Tibial nerve (tissue), 4 donors: Measurements from ENCODE around the gene DGUOK. TPM values are rescaled to one million over a fixed set of nuclear protein-coding genes. Genes with fewer than 3 reads are reported as not detected.

ENCODE experiments used
- DNase-seq, 2 donors: peaks; one replicate each; pipeline ENCODE4 v3.0.0-alpha.2; 2019; ENCODE audit warnings: low spot score in 2 of 2
- H3K27ac ChIP-seq, 4 donors: fragments of 200-600 bp; sonication (generic) in 3 of 4; one replicate each; pipeline ENCODE4 v1.5.1; 2017 to 2019; ENCODE audit warnings: mild to moderate bottlenecking in 1 of 4
- H3K27me3 ChIP-seq, 2 donors: fragments of 200-600 bp; sonication (generic) in 1 of 2; one replicate each; pipeline versions ENCODE4 v1.5.1 to v1.6.0; 2017 to 2019
- H3K36me3 ChIP-seq, 3 donors: fragments of 200-600 bp; sonication (generic); one replicate each; pipeline ENCODE4 v1.5.1; 2018 to 2019
- H3K4me1 ChIP-seq, 4 donors: fragments of 200-600 bp; sonication (generic) in 3 of 4; one replicate each; pipeline ENCODE4 v1.5.1; 2017 to 2019
- H3K4me3 ChIP-seq, 4 donors: fragments of 200-600 bp; sonication (generic) in 3 of 4; one replicate each; pipeline ENCODE4 v1.5.1; 2017 to 2019; ENCODE audit warnings: mild to moderate bottlenecking in 1 of 4, moderate library complexity in 1 of 4
- H3K9me3 ChIP-seq, 4 donors: fragments of 200-600 bp; sonication (generic) in 3 of 4; one replicate each; pipeline ENCODE4 v1.5.1; 2017 to 2019
- EP300 ChIP-seq, 2 donors: sonication (generic); formaldehyde crosslinking; IDR thresholded peaks; one replicate each; pipeline ENCODE4 v1.6.1; 2017; ENCODE audit warnings: antibody characterized with exemption in 2 of 2, mild to moderate bottlenecking in 1 of 2
- POLR2A ChIP-seq, 2 donors: fragments of 450-650 bp; IDR thresholded peaks; one replicate each; pipeline ENCODE4 v1.6.1; 2017; ENCODE audit warnings: antibody characterized with exemption in 2 of 2, mild to moderate bottlenecking in 2 of 2, moderate library complexity in 2 of 2
- WGBS, 2 donors: methylation state at CpG; one replicate each; pipeline ENCODE4 v1.1.5; 2018; 5-methylcytosine and 5-hydroxymethylcytosine counted together
- total RNA-seq, 4 donors: library from RNA; depleted of rRNA; stranded (reverse); fragments of >200 nt; gene quantifications; one replicate each; pipeline ENCODE4 v1.1.0, GENCODE V29; 2016
- TF ChIP-seq, protein P1 (sequence below), 5 experiments: fragments of 200-600 bp in 3 of 5; fragments of 450-650 bp in 2 of 5; sonication (generic) in 3 of 5; IDR thresholded peaks; one replicate each; pipeline ENCODE4 v1.5.1; 2016 to 2019; ENCODE audit warnings: antibody characterized with exemption in 5 of 5, mild to moderate bottlenecking in 3 of 5, moderate library complexity in 2 of 5

DGUOK gene
- total RNA-seq, 4 donors from 2014 or later = 36.9 to 63.9 (median 44.0) TPM

DNA sequence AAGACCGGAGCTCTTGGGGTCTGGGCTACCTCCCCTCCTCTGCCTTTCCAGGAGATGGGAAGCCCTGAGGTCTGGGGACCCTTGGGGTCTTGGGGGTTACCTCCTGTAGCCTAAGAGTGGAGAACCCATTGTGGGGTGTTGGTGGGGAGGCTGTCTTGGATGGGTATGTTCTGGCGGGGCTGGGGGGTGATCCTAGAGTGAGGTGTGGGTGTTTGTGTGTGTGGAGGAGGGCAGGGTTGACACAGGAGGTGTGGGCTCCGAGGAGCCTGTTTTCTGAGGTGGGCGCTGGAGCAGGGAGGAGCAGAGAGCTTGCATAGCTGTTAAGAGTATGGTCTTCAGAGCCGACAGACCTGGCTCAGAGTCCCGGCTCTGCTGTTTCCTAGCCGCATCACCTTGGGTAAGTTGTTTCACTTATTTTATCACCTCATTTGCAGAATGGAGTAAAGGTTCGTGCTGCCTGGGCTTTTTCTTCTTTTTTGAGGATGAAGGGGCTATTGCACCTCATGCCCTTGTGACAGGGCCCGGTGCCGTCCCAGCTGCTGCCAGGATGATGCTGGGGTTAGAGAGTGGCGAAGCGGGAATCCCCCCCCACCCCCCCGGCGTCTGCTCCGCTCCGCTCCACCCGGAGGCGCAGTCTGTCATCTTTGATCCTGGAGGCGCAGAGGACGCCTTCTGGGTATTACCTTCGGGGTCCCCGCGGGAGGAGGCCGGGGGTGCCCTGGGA, 75.3 kb downstream of the DGUOK start:
- TF ChIP-seq, protein P1, sequence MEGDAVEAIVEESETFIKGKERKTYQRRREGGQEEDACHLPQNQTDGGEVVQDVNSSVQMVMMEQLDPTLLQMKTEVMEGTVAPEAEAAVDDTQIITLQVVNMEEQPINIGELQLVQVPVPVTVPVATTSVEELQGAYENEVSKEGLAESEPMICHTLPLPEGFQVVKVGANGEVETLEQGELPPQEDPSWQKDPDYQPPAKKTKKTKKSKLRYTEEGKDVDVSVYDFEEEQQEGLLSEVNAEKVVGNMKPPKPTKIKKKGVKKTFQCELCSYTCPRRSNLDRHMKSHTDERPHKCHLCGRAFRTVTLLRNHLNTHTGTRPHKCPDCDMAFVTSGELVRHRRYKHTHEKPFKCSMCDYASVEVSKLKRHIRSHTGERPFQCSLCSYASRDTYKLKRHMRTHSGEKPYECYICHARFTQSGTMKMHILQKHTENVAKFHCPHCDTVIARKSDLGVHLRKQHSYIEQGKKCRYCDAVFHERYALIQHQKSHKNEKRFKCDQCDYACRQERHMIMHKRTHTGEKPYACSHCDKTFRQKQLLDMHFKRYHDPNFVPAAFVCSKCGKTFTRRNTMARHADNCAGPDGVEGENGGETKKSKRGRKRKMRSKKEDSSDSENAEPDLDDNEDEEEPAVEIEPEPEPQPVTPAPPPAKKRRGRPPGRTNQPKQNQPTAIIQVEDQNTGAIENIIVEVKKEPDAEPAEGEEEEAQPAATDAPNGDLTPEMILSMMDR (IDR thresholded peaks at IDR 0.05) = no peak
- TF ChIP-seq POLR2A (IDR thresholded peaks at IDR 0.05) (no peak), EP300 (IDR thresholded peaks at IDR 0.05) (no peak)
- Histone ChIP-seq H3K9me3 (no peaks in the 10 kb centered on the region), H3K4me3 (peak overlapping the region; percentile 42 to 73 (median 48)), H3K27me3 (no peaks in the 10 kb centered on the region), H3K27ac (peak overlapping the region in 2 of 4 donors; percentile 19 to 85), H3K36me3 (no peaks in the 10 kb centered on the region), H3K4me1 (peaks cover 0 to 66% (median 23%) of the 10 kb centered on the region in 4 donors)
- no peak for DNase-seq
- 13 to 16% methylated on average over 18 to 24 of the region's 24 CpGs for WGBS, 2 donors

GRCh38 chr2:74002505-74003421, 76.1 kb downstream of the DGUOK start:
- Histone ChIP-seq H3K4me1 (peaks cover 0 to 75% (median 28%) of the 10 kb centered on the region in 4 donors), H3K4me3 (peak overlapping the region; percentile 45 to 73 (median 48)), H3K27me3 (no peaks in the 10 kb centered on the region), H3K27ac (peak overlapping the region in 3 of 4 donors; percentile 6 to 85 (median 73)), H3K9me3 (no peaks in the 10 kb centered on the region), H3K36me3 (no peaks in the 10 kb centered on the region)
- peak; percentile 22 to 81 for TF ChIP-seq POLR2A (IDR thresholded peaks at IDR 0.05)
- TF ChIP-seq, protein P1 (IDR thresholded peaks at IDR 0.05) = peak in 2 of 5 experiments; percentile 38 to 61
- peak in 1 of 2 donors; percentile 80 for TF ChIP-seq EP300 (IDR thresholded peaks at IDR 0.05)
- WGBS, 2 donors = 0 to 3% methylated on average over 26 to 42 of the region's 68 CpGs
- DNase-seq = peak; percentile 62 to 76

DNA sequence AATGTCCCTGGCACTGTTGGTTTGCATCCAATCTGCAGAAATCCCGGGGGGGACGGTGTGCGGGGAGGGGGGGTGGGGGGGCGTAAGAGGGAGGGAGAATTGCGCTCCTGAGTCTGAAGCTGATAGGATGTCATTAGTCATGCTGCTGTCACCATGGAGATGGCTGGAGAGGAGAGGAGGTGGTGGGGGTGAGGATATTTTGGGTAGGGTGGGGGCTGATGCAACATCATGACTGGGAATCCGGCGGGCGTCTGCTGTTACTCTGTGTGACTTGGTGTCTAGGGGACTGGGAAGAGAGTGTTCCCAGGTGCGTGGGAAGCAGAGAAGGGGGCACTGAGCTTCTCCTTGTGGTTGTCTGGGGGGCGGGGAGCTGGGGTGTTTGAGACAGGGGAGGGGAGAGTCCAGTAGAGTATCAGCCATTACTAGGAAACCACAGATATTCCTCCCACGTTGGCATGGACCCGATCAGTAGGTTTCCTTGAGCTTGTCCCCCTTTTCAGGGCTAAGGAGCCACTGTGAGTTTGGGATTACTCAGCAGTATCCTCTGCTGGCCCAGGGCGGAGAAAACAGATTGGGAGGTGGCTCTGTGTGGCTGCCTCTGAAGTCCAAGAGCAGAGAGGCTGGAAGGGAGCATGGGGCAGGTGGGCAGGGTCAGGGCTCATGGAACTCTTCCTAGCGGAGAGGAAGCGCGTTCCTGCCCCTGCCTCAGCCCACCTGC, 77.0 kb downstream of the DGUOK start:
- WGBS, 2 donors = 14 to 30% methylated on average over 13 to 16 of the region's 16 CpGs

DNA sequence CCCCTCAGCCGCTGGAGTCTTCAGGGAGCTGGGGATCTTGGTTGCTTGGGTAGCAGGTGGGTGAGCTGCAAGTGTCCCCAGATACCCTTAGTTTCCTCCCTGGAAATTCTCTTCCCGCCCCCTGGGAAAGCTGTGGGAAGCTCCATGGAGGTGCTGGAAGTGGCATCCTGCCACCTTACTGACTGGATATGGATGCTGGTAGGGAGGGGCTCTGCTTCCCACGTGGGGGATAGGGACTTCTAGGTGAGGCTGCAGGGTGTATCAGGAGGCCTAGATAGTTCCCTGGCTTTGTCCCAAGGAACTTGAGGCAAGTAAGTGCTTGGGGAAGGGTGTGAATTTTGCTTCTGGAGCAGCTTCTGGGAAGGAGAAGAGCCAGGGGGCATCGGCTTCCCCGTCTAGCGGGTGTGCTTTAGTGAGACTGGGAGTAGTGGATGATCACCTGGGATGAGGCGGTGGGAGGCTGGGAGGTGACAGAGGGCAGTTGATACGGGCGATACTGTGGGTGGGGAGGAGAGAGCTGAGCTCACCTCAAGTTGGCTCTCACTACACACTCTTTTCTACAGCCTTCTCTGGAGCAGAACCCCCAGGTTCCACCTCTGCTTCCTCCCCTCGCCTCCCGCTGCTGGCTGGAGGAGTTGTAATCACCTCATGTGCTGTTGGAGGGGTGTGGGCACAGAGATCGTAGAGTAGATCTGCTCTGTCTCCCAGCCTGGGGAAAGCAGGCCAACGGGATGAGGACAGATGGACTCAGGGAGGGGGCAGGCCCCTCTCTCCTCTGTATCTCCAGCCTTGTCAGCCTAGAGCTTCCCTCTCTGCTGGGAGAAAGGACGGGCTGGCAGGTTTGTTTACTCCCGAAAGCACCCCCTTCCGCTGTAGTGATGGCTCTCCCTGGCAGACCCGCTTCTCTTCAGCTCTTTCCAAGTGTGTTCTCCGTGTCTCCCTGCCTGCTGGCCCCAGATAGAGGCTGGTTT, 77.8 kb downstream of the DGUOK start:
- Histone ChIP-seq H3K4me3 (peak overlapping the region in 1 of 4 donors; percentile 73), H3K4me1 (peaks cover 0 to 91% (median 34%) of the 10 kb centered on the region in 4 donors)
- TF ChIP-seq POLR2A (IDR thresholded peaks at IDR 0.05) (no peak), EP300 (IDR thresholded peaks at IDR 0.05) (no peak)
- TF ChIP-seq, protein P1 (IDR thresholded peaks at IDR 0.05) = no peak

More for the DNA sequence above, 77.0 kb downstream of the DGUOK start:
- Histone ChIP-seq H3K36me3 (no peaks in the 10 kb centered on the region), H3K9me3 (no peaks in the 10 kb centered on the region), H3K27me3 (no peaks in the 10 kb centered on the region), H3K4me1 (peaks cover 0 to 83% (median 29%) of the 10 kb centered on the region in 4 donors), H3K4me3 (peak overlapping the region in 2 of 4 donors; percentile 50 to 73), H3K27ac (peak overlapping the region in 2 of 4 donors; percentile 73 to 85)
- TF ChIP-seq EP300 (IDR thresholded peaks at IDR 0.05) (no peak), POLR2A (IDR thresholded peaks at IDR 0.05) (no peak)
- TF ChIP-seq, protein P1 (IDR thresholded peaks at IDR 0.05) = no peak
- no peak for DNase-seq

More for the DNA sequence above, 77.8 kb downstream of the DGUOK start:
- no peaks in the 10 kb centered on the region for H3K36me3 ChIP-seq
- DNase-seq = no peak
- no peaks in the 10 kb centered on the region for H3K9me3 ChIP-seq
- H3K27me3 ChIP-seq = no peaks in the 10 kb centered on the region
- WGBS, 2 donors = 70 to 79% methylated on average over 17 to 18 of the region's 18 CpGs
- H3K27ac ChIP-seq = peak overlapping the region in 2 of 4 donors; percentile 51 to 85
